Activated CD4-positive, alpha-beta T cell treated with anti-CD3 and anti-CD28 coated beads, Interleukin-2, amount 50 U/mL, for 24 hours (primary cell): ENCODE results near the gene ACTMAP.
"Not testable (repeated sequence)": the region's sequence is repeated elsewhere in the genome, so short reads cannot be mapped to it uniquely, and the experiment has no call there.

Experiments used
- DNase-seq, 2 donors: peaks; one replicate each; pipeline ENCODE4 v3.0.0-alpha.2; 2020; ENCODE audit warnings: low read depth in 1 of 2, low spot score in 1 of 2

ACTMAP gene, protein sequence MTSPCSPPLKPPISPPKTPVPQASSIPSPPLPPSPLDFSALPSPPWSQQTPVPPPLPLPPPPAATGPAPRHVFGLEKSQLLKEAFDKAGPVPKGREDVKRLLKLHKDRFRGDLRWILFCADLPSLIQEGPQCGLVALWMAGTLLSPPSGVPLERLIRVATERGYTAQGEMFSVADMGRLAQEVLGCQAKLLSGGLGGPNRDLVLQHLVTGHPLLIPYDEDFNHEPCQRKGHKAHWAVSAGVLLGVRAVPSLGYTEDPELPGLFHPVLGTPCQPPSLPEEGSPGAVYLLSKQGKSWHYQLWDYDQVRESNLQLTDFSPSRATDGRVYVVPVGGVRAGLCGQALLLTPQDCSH

DNA sequence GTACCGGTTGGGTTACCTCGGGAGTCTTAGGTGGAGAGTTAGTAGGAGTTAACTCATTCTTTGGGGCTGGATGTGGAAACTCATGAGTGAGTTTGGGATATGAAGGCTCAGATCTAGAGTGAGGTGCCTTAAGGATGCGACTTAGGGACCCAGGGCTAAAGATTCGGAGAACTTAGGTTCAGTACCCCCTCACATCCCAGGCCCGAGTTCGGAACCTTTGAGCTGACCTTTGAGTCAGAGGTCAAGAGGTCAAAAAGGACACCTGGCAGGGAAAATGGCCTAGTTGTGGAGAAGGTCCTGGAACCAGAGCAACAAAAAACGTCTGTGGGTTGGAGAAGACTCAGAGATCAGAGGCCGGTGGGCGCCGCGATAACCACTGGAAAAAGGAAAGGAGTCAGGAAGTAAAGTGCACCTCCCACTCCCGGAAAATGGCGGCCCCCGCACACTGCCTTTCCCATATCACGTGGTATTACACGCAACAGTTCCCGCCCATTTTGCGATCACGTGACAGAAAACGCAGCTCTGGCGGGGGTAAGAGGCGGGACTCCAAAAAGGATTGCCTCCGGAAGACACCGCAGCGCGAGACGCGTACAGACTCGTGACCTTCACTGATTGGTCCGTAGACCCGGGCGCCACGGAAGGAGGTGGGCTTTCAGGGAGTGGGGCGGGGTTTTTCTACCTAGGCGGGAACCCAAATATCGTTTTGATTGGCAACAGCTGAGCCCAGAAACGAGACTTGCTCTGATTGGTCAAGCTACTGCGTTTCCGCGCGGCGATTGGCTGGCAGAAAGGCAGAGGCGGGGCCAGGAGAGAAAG lies at the start of gene ACTMAP:
TSS of gene ACTMAP (minus strand) at position 420 of the 816 bp plus-strand sequence. CDS start 674 bp downstream, outside the sequence.
- DNase-seq: peak; percentile 97 to 100

DNA sequence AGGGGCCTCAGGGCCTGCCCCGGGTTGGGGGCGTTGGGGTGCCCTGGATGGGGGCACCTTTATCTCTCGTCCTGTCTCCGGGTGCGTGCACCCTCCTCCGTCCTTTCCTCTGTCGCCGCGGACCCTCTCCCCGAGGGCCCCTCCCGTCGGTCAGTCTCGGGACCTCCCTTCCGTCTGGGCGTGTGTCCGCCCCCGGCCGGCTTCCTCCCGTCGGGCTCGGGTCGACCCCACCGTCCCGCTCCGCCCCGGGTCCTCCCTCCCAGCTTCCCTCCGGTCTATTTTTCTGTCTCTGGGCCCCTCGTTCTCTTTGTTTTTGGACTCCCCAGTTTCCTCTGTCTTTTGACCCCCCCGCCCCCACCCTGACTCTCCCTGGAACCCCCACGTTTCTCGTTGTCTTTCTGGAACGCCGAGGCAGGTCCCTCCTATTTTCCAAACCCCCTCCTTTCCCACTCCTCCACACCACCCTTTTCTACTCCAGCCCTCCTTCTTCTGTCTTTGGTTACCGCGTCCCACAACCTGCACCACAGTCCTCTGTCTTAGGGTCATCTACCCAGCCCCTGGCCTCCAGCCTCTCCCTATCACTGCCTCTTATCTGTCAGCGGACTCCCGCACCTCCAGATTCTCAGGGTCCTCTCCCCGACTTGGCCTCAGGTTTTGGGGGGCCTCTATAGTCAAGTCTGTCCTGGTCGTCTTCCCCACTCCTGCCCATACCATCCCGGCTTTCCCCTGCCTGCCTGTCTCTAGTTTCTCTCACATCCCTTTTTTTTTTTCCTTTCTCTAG lies 49.5 kb upstream of the ACTMAP start:
- no peak for DNase-seq

DNA sequence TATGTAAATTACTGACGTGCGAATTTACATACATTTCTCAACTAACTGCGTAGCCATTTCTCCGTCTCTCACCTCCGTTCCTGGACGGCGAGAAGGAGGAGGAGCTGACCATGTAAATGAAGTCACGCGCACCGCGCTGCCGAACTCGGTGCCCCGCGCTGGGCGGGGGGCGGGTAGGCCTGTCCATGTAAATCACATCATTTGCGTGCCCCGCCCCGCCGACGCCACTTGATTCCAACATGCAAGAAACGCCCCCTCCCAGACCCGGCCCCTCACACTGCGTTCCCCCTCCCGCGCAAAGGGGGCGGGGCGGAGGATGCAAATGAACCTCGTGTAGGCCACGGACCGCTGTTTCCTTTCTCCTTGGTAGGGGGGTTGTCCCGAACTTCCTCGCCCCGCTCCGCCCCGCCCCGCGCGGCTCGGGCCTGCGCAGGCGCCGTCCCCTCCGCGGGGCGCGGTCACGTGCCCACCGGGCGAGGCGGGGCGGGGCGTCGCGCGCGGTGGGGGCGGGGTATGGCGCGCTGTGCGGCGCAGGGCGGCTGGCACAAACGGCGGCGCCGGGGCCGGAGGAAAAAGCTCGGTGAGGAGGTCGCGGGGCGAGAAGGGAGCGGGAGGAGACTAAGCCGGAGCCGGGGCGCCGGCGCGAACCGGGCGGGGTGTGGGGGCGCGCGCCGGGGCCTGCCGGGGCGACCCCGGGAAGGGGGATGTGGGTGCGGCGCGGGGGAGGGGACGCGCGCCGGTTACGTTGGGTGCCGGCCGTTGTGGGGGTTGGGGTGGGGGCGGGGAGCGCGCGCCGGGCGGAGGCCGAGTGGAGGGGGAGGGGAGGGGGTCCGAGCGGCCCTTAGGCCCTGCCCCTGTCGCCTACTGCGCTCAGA lies 48.6 kb upstream of the ACTMAP start, which contains the start of gene EGLN2:
TSS of gene EGLN2 (plus strand) at position 509 of the 875 bp plus-strand sequence. CDS start 1,382 bp downstream, outside the sequence.
- peak; percentile 99 to 100 for DNase-seq

DNA sequence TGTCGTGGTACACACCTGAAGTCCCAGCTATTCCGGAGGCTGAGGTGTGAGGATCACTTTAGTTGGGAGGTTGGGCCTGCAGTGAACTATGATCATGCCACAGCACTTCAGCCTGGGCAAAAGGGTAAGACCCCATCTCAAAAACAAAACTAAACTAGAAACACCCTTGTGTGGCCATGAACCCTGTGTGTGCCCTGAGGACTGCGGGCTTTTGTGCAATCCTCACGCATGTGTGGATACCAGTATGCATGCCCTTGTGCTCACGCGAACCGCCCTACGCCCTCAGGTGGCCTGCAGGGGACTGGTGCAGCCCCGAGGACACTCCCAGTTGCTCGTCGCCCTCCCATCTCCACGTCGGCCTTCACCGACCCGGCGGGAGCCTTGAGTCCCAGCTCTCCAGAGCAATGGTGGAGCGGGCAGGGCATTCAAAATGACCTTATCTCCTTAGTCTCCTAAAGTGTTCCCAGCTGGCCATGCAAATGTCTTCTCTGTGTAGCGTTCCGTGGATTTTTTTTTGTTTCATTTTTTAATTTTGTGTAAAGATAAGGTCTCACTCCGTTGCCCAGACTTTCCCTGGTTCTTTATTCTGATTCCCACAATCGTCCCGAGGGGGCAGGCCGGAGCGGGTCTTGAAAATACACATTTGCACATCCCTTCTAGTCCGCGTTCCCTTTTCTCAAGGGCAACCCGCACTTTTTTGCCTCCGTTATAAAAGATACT lies 47.8 kb upstream of the ACTMAP start:
- peak in 1 of 2 donors; percentile 58 for DNase-seq

DNA sequence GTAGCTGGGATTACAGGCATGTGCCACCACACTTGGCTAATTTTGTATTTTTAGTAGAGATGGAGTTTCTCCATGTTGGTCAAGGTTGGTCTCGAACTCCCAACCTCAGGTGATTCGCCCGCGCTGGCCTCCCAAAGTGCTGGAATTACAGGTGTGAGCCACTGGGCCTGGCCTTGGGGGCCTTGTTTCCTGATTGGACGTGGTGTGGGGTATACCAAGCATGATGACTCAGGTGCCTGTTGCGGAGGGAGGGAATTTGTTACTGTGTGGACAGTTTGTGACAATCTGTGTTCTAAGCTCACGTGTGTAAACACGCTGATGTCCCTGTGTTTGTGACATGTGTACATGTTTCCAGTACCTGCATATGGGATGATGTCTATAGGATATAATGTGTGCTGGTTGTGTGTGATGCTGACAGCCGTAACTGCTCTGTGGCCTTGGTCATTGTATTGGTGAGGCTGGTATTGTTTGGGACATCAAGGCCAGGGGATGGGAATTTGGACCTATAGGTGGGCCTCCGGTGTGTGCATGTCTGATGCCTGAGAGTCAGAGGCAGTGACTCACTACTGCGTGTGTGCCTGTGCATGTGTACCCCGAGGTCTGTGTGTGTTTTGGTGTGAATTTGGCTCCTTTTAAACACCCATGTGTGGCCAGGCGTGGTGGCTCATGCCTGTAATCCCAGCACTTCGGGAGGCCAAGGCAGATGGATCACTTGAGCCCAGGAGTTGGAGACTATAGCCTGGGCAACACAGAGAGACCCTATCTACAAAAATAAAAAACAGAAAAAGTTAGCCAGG lies 47.1 kb upstream of the ACTMAP start:
- DNase-seq: no peak

DNA sequence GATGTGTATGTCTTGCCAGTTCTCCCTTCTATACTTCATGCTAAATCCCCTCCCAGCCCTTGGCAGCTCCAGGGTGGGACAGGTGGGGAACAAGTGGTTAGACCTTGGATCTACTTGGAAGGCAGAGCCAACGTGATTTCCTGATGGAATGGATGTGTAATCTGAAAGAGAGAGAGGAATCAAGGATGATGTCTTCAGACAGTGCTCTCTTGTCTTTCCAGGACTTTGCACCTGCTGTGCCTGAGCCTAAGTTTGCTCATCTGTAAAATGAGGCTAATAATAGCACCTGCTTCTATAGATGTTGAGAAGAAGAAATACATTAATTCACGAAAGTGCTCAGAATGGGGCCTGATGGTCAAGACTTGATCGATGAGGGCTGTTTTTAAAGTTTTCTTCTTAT lies 41.7 kb upstream of the ACTMAP start:
- no peak for DNase-seq

DNA sequence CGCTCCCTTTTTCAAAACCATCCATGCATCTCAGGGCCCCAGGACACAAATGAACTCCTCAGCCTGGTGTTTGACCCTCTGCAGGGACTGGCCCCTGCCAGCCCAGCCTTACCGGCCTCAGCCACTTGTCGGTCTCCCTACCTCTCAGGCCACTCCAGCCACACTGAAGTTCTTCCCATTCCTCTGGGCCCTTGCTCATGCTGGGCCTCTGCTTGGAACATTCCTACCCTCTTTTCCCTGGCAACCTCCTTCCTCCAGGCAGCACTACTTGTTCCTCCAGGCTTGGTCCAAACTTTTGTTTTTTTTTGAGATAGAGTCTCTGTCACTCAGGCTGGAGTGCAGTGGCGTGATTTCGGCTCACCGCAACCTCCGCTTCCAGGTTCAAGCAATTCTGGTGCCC lies 41.1 kb upstream of the ACTMAP start:
- no peak for DNase-seq

DNA sequence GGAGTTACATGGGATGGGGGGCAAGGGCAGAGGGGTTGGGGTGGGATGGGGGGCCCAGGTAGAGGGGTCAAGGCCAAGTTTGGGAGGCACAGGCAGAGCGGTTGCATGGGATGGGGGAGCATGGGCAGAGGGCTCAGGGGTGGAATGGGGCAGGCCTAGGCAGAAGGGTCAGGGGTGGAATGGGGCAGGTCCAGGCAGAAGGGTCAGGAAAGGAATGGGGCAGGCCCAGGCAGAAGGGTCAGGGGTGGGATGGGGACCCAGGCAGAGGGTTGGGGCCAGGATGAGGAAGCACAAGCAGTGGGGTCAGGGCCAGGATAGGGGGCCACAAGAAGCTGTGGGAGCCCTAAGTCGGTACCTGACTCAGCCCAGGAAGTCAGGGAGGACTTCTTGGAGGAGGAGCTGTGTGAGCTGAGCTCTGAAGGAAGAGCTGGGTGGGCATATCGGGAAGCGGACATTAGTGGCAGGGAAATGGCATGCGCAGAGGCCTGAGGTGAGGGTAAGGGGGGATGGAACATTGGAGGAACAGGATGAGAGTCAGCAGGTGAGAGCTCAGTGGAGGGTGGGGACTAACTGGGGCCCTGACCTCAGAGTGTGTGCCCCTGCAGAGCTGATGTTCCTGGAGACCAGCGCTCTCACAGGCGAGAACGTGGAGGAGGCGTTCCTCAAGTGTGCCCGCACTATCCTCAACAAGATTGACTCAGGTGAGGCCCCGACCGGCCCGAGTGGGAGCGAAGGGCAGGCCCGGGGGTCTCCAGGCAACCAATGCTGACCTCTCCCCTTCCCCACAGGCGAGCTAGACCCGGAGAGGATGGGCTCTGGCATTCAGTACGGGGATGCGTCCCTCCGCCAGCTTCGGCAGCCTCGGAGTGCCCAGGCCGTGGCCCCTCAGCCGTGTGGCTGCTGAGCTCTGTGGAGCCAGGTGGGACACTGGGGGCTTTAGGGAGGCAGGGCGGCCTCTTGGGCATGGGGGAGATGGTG lies 36.1 kb upstream of the ACTMAP start:
- no peak for DNase-seq

DNA sequence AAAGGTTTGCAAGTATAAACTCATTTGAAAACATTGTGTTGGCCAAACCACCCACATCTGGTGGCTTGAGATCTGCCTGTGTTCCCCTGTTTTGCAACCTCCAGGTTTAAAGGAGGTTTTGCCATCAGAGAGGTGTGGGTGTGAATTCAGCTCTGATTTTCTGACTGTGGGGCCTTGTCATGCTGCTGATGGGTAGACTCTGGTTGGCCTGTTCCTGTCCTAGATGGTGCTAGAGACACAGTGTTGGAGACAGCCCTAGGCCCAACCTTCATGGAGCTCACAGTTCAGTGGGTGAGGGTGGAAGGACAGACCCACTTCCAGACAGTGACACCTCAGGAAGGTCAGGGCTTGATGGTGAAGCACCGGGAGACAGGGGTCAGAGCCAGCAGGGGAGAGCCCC lies 35.2 kb upstream of the ACTMAP start:
- DNase-seq: no peak

DNA sequence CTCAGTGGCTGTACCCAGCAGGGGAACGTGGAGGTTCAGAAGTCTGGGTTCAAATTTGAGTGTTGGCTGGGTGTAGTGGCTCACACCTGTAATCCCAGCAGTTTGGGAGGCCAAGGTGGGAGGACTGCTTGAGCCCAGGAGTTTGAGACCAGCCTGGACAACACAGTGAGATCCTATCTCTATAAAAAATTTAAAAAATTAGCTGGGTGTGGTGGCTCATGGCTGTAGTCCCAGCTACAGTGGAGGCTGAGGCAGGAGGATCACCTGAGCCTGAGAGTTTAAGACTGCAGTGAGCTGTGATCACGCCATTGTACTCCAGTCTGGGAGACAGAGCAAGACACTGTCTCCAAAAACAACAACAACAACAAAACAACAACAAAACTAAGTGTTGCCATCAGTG lies 33.9 kb upstream of the ACTMAP start:
- DNase-seq: not testable (repeated sequence)

DNA sequence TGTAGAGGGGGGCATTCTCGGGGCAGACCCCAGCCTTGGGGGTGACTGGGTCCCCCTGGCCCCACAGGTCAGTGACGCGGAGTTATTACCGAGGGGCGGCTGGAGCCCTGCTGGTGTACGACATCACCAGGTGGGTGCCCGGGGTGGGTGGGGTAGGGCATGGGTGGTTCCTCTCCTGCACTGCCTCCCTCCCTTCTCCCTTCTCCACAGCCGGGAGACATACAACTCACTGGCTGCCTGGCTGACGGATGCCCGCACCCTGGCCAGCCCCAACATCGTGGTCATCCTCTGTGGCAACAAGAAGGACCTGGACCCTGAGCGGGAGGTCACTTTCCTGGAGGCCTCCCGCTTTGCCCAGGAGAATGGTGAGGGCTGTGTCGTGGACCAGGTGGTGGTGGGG lies 33.4 kb upstream of the ACTMAP start:
- DNase-seq: no peak

DNA sequence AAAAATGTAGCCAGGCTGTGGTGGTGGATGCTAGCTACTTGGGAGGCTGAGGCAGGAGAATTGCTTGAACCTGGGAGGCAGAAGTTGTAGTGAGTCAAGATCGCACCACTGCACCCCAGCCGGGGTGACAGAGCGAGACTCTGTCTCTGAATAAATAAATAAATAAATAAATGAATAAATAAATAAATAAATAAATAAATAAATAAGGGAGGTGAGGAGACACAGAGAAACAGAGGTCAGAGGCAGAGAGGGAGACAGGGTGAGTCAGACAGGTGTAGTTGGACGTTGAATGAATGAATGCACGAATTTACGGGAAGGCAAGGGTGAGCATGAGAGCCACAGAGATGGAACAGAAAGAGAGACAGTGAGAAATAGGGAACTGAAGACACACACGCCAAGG lies 30.9 kb upstream of the ACTMAP start:
- DNase-seq: no peak

DNA sequence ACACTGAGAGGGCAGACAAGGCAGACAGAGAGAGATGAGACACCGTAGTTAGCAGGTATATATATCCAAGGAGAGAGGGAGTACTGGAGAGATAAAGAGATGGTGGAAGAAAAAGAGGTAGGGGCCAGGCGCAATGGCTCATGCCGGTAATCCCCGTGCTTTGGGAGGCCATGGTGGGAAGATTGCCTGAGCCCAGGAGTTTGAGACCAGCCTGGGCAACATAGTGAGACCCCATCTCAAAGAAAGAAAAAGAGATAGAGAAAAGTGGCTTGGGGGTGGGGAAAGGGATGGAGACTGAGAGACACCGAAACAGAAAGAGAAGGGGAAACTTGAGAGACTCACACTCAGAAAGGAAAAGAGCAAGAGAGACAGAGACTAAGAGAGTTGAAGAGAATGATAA lies 30.3 kb upstream of the ACTMAP start:
- no peak for DNase-seq

DNA sequence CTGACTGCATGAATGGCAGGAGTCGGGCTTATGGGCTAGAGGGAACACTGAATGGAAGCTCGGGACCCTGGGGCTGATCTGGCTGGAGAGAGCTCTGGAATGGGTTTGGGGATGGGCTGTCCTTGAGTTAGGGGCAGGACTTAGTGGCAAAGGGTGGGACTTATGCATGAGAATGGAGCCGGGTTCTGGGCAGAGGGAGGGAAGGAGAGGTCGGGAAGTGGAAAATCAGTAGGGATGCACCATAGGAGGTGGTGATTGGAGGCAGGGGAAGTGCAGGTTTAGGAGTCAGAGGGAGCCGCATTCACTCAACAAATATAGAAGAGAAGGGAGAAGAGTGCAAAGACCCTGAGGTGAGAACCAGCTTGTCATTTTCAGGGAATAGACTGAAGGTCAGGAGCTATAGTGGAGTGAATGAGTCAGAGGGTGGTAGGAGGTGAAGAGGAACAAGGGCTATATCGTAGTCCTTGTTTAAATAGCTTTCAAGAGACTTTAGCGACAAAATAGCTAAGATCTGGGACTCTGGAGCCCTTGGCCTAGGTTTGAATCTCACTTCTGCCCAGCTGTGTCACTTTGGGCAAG lies 28.5 kb upstream of the ACTMAP start:
- DNase-seq: no peak

DNA sequence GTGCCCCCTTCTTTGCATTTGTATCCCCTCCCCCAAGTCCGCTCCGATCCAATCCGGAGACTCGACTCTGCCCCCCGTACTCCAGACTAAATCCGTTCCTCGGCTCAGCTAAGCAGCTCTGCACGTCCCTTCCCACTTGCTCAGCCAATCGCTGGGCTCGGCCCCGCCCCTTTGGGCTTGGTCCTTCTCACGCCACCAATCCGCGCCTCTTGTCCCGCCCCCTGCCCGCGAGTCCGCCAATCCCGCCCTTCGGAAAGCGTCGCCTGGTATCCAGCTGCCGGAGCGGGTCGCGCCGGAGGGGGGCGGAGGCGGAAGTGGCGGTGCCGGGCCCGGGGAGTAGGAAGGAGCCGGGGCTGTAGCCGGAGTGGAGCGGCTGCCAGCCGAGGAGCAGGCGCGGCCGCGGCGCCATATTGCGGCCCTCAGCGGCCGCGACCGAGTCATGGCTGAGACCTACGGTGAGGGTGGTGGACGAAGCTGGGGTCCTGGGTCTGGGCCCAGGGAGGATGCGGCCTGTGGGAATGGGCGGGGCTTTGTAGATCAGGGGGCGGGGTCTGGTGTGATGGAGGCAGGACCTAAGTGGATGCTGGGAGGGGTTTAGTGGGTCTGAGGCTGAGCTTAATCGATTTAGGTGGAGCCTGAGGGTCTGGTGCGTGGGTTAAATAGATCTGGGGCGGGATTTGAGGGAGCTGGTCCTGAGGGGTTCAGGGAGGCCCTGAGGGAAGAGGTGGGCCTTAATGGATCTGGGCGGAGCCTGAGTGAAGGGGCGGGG lies 27.8 kb upstream of the ACTMAP start, which contains the start of gene RAB4B:
TSS of gene RAB4B (plus strand) at position 311 of the 769 bp plus-strand sequence. CDS start at position 440, 129 bp downstream.
- peak; percentile 98 to 100 for DNase-seq

DNA sequence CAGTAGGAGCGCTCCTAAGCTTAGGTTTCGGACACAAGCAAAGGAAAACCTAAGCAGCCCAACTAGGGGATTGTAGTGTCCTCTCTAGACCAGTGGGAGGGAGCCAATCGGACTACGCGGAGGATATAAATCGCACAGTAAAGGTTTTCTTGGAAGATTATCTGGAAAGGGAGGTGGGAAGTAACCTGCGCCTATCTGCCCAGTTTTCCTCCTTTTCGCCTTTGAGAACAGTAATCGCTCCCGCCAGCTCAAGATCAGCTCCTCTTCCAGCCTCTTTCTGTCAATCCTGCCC lies 27.3 kb upstream of the ACTMAP start:
- DNase-seq: no peak
